ENCODE measurements around the gene CARNS1.
"Not testable (repeated sequence)": the region's sequence is repeated elsewhere in the genome, so short reads cannot be mapped to it uniquely, and the experiment has no call there.

CARNS1 gene

DNA sequence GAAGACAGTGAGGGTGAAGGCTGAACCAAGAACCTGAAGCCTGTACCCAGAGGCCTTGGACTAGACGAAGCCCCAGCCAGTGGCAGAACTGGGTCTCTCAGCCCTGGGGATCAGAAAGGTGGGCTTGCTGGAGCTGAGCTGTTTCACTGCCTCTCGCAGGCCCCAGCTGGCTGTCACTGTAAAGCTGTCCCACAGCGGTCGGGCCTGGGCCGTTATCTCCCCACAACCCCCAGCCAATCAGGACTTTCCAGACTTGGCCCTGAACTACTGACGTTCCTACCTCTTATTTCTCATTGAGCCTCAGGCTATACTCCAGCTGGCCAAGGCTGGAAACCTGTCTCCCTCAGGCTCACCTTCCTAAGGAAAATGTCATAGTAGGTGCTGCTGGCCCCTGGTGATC lies 17.9 kb upstream of the CARNS1 start:
- Mint-ChIP-seq H3K4me1 (ENCODE audit: low read depth) (peaks cover 31% of the 10 kb centered on the region), H3K36me3 (ENCODE audit: low read depth) (peaks cover 38% of the 10 kb centered on the region), H3K4me3 (no peak overlapping the region), H3K27me3 (ENCODE audit: low read depth) (no peaks in the 10 kb centered on the region), H3K27ac (peak overlapping the region; percentile 72), H3K9me3 (no peaks in the 10 kb centered on the region)

- Mint-ChIP-seq H3K27ac (peak overlapping the region; percentile 72), H3K9me3 (no peaks in the 10 kb centered on the region), H3K27me3 (ENCODE audit: low read depth) (no peaks in the 10 kb centered on the region), H3K36me3 (ENCODE audit: low read depth) (peaks cover 36% of the 10 kb centered on the region), H3K4me1 (ENCODE audit: low read depth) (peaks cover 28% of the 10 kb centered on the region), H3K4me3 (peak overlapping the region; percentile 37)
Observed at GRCh38 chr11:67397986-67398660, 17.4 kb upstream of the CARNS1 start.

DNA sequence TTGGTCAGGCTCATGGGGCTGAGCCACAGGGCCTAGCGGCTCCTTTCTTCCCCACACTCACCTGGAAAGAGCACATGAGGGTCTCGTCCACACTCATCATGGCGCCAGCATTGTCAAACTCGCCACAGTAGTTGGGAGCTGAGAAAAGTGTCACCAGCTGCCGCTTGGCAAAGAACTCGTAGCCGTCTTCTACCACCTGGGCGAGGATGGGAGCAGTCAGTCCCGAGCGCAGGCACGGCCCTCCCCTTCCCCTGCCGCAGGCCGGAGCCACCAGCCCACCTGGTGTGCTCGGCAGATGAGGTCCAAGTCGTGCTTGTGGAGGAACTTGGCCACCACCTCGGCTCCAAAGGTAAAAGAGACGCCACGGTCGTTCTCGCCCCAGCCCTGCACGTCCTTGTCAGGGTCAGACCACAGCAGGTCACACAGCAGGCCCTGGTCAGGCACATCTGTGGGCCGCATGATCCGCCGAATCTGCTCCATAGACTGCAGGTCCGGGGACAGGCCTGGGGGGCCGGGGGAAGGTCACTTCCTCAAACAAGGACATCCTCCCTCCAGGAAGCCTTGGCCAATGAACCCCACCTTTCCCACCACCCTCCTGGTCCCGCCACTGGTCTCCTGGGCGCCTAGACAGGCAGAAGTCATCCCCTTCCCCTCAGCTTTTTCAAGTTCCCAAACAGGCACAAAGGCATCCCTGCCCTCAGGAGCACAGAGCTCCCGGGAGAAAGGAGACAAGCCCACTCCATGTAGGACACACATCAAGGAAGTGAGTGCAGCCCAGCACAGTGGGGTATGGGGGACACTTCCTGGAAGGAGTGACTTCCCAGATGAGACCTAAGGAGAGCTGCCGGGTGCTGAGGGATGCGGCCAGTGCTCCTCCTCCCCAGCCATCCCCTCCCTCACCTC lies 16.6 kb upstream of the CARNS1 start:
- H3K36me3 Mint-ChIP-seq (ENCODE audit: low read depth): peaks cover 37% of the 10 kb centered on the region
- peaks cover 22% of the 10 kb centered on the region for H3K4me1 Mint-ChIP-seq (ENCODE audit: low read depth)
- H3K27me3 Mint-ChIP-seq (ENCODE audit: low read depth): no peaks in the 10 kb centered on the region
- H3K27ac Mint-ChIP-seq: no peak overlapping the region
- no peaks in the 10 kb centered on the region for H3K9me3 Mint-ChIP-seq
- H3K4me3 Mint-ChIP-seq: peak overlapping the region; percentile 54

DNA sequence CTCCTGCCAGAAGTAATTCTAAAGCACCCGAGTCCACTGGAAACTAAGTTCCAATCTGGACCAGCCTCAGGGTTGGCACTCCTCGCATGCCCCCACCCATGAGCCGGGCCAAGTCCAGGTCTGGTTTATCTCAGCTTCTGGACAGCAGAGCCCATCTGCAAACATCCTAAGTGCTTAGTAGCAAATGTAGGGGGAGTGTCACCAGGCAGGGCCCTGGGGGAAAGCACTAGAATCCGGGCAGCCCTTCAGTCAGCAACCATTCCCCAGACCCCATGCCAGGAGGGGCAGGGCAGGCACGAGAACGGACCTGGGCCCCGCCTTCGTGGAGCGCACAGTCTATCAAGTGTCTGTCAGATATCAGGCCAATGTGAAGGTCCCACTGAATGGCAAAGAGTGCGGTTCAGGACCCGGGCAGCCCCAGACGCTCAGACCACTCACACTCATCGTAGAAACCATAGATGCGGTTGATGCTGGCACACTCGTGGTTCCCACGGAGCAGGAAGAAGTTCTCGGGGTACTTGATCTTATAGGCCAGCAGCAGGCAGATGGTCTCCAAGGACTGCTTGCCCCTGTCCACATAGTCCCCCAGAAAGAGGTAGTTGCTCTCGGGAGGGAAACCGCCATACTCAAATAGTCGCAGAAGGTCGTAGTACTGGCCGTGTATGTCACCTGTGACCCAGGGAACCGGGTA lies 15.1 kb upstream of the CARNS1 start:
- Mint-ChIP-seq H3K4me1 (ENCODE audit: low read depth) (peaks cover 28% of the 10 kb centered on the region), H3K9me3 (no peaks in the 10 kb centered on the region), H3K27ac (peak overlapping the region; percentile 49), H3K4me3 (peak overlapping the region; percentile 92), H3K36me3 (ENCODE audit: low read depth) (peaks cover 42% of the 10 kb centered on the region), H3K27me3 (ENCODE audit: low read depth) (no peaks in the 10 kb centered on the region)

DNA sequence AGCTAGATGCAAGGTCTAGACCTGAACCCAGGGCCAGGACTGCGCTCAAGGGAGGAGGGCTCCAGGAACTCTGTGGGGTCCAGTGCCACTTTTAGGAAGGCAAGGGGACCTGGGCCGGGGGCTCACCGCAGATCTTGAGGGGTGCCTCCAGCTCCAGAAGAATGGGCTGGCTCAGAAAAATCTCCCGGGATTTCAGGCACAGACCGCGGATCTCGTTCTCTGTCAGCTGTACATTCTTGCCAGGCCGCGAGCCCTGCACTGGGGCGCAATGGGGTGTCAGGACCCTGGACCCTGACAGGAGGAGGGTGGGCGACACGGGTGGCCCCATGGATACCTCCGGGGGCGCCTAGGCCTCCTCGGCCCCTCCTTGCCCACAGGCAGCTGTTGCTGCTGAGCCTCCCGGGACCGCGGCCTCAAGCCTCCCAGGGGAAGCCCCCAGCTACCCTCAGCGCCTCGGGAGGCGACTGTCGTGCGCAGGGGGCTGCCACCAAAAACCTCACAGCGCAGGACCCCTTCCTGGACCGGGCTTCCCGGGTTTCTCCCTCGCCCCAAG lies 14.5 kb upstream of the CARNS1 start:
- Mint-ChIP-seq H3K9me3 (no peaks in the 10 kb centered on the region), H3K4me3 (peak overlapping the region; percentile 92), H3K4me1 (ENCODE audit: low read depth) (peaks cover 29% of the 10 kb centered on the region), H3K27ac (peak overlapping the region; percentile 49), H3K36me3 (ENCODE audit: low read depth) (peaks cover 45% of the 10 kb centered on the region), H3K27me3 (ENCODE audit: low read depth) (no peaks in the 10 kb centered on the region)

DNA sequence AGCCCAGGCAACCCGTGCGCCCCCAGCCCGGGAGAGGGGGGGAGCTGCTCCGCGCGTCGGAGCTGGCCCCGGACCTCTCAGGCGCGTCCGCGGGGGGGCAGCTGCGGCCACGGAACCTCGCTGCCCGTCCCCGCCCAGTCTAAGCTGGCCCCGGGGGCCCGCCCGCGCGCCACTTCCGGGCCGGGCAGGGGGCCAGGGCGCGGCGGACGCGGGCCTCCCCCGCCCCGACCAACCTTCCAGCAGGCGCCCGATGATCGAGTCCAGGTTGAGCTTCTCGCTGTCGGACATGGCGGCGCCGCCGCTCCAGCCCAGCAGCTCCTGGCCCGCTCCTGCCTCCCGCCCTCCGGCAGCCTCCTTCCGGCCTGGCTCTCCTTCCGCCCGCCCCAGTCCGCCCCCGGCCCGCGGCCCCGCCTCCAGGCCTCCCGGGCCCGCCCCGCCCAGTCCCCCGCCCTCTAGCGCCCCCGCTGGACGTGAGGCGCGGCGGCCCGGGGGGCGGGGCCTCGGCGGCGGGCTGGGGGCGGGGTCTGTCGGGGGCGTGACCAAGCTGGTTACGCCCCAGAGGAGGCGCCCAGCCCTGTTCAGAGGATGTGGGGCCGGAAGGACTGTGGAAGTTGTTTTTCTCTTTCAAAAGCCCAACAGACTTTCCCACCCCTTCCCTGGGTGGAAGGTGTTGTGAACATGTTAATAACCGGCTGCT lies 13.8 kb upstream of the CARNS1 start, which contains the start of gene PPP1CA:
Gene PPP1CA (minus strand): TSS at position 364 of the 697 bp plus-strand sequence. CDS start 76 bp downstream, at position 288.
- Mint-ChIP-seq H3K36me3 (ENCODE audit: low read depth) (peaks cover 46% of the 10 kb centered on the region), H3K4me1 (ENCODE audit: low read depth) (peaks cover 31% of the 10 kb centered on the region), H3K27me3 (ENCODE audit: low read depth) (no peaks in the 10 kb centered on the region), H3K9me3 (no peaks in the 10 kb centered on the region), H3K4me3 (peak within 1 kb of the TSS; percentile 92), H3K27ac (peak within 1 kb of the TSS; percentile 79)

GRCh38 chr11:67402192-67402839 lies 13.2 kb upstream of the CARNS1 start:
- Mint-ChIP-seq H3K36me3 (ENCODE audit: low read depth) (peaks cover 47% of the 10 kb centered on the region), H3K27ac (peak overlapping the region; percentile 79)
- not testable (repeated sequence) for H3K9me3 Mint-ChIP-seq

GRCh38 chr11:67403085-67403484 lies 12.4 kb upstream of the CARNS1 start:
- H3K27me3 Mint-ChIP-seq (ENCODE audit: low read depth); H3K9me3 Mint-ChIP-seq: not testable (repeated sequence)
- peaks cover 46% of the 10 kb centered on the region for H3K36me3 Mint-ChIP-seq (ENCODE audit: low read depth)
- H3K4me3 Mint-ChIP-seq: peak overlapping the region; percentile 91
- H3K4me1 Mint-ChIP-seq (ENCODE audit: low read depth): peaks cover 35% of the 10 kb centered on the region
- H3K27ac Mint-ChIP-seq: peak overlapping the region; percentile 87

More at GRCh38 chr11:67402192-67402839, 13.2 kb upstream of the CARNS1 start:
- Mint-ChIP-seq H3K4me3 (peak overlapping the region; percentile 59), H3K4me1 (ENCODE audit: low read depth) (peaks cover 32% of the 10 kb centered on the region)
- not testable (repeated sequence) for H3K27me3 Mint-ChIP-seq (ENCODE audit: low read depth)

DNA sequence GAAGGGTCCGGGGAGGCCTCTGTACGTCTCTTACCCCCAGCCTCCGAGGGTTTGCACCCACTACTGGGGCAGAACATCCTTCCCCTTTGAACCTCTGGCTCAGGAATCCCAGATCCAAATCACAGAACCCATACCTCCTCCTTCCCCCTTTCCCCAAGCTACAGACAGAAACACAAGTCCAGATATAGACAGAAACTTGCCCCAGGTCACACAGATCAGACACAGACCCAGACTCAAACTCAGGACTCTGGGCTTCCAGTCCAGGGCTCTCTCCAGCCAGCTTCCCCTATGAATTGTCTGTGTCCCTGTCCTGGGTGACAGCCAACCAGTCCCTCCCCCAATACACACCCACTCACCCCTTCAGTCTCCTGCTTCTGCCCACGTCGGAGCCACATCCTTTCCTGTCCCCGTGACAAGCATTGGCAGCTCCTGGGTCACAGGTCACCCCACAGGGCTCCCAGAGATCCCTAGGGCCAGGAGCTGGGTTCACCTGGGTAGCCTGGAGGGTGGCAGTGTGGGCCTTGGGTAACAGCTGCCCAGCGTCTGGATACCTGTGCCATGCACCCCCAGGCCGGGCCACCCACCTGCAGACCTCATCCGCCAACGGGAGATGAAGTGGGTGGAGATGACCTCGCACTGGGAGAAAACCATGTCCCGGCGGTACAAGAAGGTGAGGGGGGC lies 10.8 kb upstream of the CARNS1 start:
- peaks cover 38% of the 10 kb centered on the region for H3K4me1 Mint-ChIP-seq (ENCODE audit: low read depth)
- peak overlapping the region; percentile 91 for H3K4me3 Mint-ChIP-seq
- no peaks in the 10 kb centered on the region for H3K27me3 Mint-ChIP-seq (ENCODE audit: low read depth)
- H3K9me3 Mint-ChIP-seq: no peaks in the 10 kb centered on the region
- H3K36me3 Mint-ChIP-seq (ENCODE audit: low read depth): peaks cover 45% of the 10 kb centered on the region
- H3K27ac Mint-ChIP-seq: peak overlapping the region; percentile 87

- H3K27me3 Mint-ChIP-seq (ENCODE audit: low read depth): no peaks in the 10 kb centered on the region
- no peaks in the 10 kb centered on the region for H3K9me3 Mint-ChIP-seq
Observed at GRCh38 chr11:67405196-67405567, 10.3 kb upstream of the CARNS1 start.

DNA sequence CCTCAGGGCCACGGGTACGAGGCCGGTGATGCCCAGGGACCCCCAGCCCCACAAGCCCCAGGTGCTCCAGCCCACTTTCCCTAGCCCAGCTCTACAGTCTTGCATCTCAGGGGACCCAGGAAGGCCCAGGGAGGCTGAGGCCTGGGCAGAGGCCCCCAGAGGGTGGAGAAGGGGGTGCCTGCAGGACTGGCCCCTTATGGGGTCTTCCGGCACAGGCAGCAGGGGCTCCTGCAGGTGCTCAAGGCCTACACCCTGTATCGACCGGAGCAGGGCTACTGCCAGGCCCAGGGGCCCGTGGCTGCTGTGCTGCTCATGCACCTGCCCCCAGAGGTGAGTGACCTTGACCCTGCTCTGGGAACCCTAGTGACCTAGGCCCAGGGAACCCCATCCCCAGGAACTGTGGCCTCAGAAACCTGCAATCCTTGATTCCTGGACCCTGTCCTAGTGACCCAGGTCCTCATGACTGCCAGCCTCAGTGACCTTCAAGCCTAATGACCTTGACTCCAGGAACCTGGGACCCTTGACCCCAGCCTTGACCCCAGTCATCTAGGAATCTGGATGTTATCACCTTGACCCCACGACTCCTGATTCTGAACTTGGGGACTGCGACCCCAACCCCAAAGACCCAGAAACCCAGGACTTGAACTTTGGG lies 9.7 kb upstream of the CARNS1 start:
- no peaks in the 10 kb centered on the region for H3K27me3 Mint-ChIP-seq (ENCODE audit: low read depth)

More at GRCh38 chr11:67405196-67405567, 10.3 kb upstream of the CARNS1 start:
- H3K4me1 Mint-ChIP-seq (ENCODE audit: low read depth): peaks cover 41% of the 10 kb centered on the region
- peaks cover 47% of the 10 kb centered on the region for H3K36me3 Mint-ChIP-seq (ENCODE audit: low read depth)
- H3K4me3 Mint-ChIP-seq: peak overlapping the region; percentile 91
- H3K27ac Mint-ChIP-seq: peak overlapping the region; percentile 87

GRCh38 chr11:67406420-67406968 lies 9.0 kb upstream of the CARNS1 start:
- Mint-ChIP-seq H3K9me3 (no peaks in the 10 kb centered on the region), H3K27me3 (ENCODE audit: low read depth) (no peaks in the 10 kb centered on the region), H3K36me3 (ENCODE audit: low read depth) (peaks cover 45% of the 10 kb centered on the region), H3K4me1 (ENCODE audit: low read depth) (peaks cover 40% of the 10 kb centered on the region), H3K4me3 (peak overlapping the region; percentile 91), H3K27ac (peak overlapping the region; percentile 97)

More for the DNA sequence above, 9.7 kb upstream of the CARNS1 start:
- Mint-ChIP-seq H3K9me3 (no peaks in the 10 kb centered on the region), H3K4me3 (peak overlapping the region; percentile 91), H3K4me1 (ENCODE audit: low read depth) (peaks cover 36% of the 10 kb centered on the region), H3K27ac (peak overlapping the region; percentile 97), H3K36me3 (ENCODE audit: low read depth) (peaks cover 45% of the 10 kb centered on the region)
